GM23338 (cell line): Measurements from ENCODE around the gene SAMD8. TPM values are rescaled to one million over a fixed set of nuclear protein-coding genes. Genes with fewer than 3 reads are reported as not detected.

Experiments used
- ATAC-seq: fragments of 200-7000 bp; cut with Tn5 transposase; 3 replicates; pipeline ENCODE4 v1.9.1; 2020
- DNase-seq: peaks from one replicate; pipeline ENCODE4 v3.0.0-alpha.2; 2015; ENCODE audit warnings: low spot score
- H2AFZ ChIP-seq: fragments of 200-600 bp; sonication (generic); 2 replicates; pipeline ENCODE4 v1.8.0; 2016; ENCODE audit warnings: antibody characterized with exemption, mild to moderate bottlenecking, moderate library complexity
- H3F3A ChIP-seq: fragments of 200-600 bp; sonication (generic); replicated peaks from 2 replicates; pipeline ENCODE4 v1.8.0; 2017; ENCODE audit warnings: antibody characterized with exemption, mixed run types, low read depth
- H3K27ac ChIP-seq: fragments of 200-600 bp; sonication (generic); 2 replicates; pipeline ENCODE4 v1.6.1; 2016; ENCODE audit warnings: low read depth
- H3K27me3 ChIP-seq: fragments of 200-600 bp; sonication (generic); 2 replicates; pipeline ENCODE4 v1.8.0; 2016; ENCODE audit warnings: mild to moderate bottlenecking, mixed run types, moderate library complexity; ENCODE audit not compliant: insufficient read depth
- H3K36me3 ChIP-seq: fragments of 200-600 bp; sonication (generic); 2 replicates; pipeline ENCODE4 v1.8.0; 2016; ENCODE audit warnings: mild to moderate bottlenecking; ENCODE audit not compliant: insufficient read depth
- H3K4me1 ChIP-seq: fragments of 200-600 bp; sonication (generic); 2 replicates; pipeline ENCODE4 v1.8.0; 2016; ENCODE audit warnings: mild to moderate bottlenecking, moderate library complexity; ENCODE audit not compliant: insufficient read depth
- H3K4me2 ChIP-seq: fragments of 200-600 bp; sonication (generic); 2 replicates; pipeline ENCODE4 v1.7.1; 2017; ENCODE audit warnings: mixed run types
- H3K4me3 ChIP-seq: fragments of 200-600 bp; sonication (generic); 2 replicates; pipeline ENCODE4 v1.6.1; 2016; ENCODE audit warnings: mixed run types
- H3K79me2 ChIP-seq: fragments of 200-600 bp; sonication (generic); replicated peaks from 2 replicates; pipeline ENCODE4 v1.8.0; 2017; ENCODE audit warnings: mild to moderate bottlenecking; ENCODE audit not compliant: insufficient read depth
- H3K9me2 ChIP-seq: fragments of 200-600 bp; sonication (generic); 2 replicates; pipeline ENCODE4 v1.8.0; 2017; ENCODE audit not compliant: insufficient read depth
- H4K20me1 ChIP-seq: fragments of 200-600 bp; sonication (generic); replicated peaks from 2 replicates; pipeline ENCODE4 v1.8.0; 2017; ENCODE audit warnings: mild to moderate bottlenecking; ENCODE audit not compliant: insufficient read depth
- H3K27ac Mint-ChIP-seq: 2 replicates; pipeline ENCODE4 v1.8.0; 2020; ENCODE audit warnings: inconsistent platforms, mild to moderate bottlenecking, moderate library complexity, mixed read lengths
- H3K27me3 Mint-ChIP-seq: 3 replicates; pipeline ENCODE4 v1.8.0; 2022; ENCODE audit warnings: low read depth, mild to moderate bottlenecking, moderate library complexity, mixed read lengths, inconsistent platforms; ENCODE audit not compliant: insufficient read depth, poor library complexity
- H3K36me3 Mint-ChIP-seq: 3 replicates; pipeline ENCODE4 v1.8.0; 2021; ENCODE audit warnings: low read depth, mild to moderate bottlenecking, inconsistent platforms, moderate library complexity, mixed read lengths
- H3K4me1 Mint-ChIP-seq: 3 replicates; pipeline ENCODE4 v1.8.0; 2020; ENCODE audit warnings: mild to moderate bottlenecking, inconsistent platforms, mixed read lengths
- H3K4me3 Mint-ChIP-seq: 3 replicates; pipeline ENCODE4 v1.8.0; 2021; ENCODE audit warnings: moderate library complexity, mild to moderate bottlenecking, inconsistent platforms, mixed read lengths
- H3K9me3 Mint-ChIP-seq: 3 replicates; pipeline ENCODE4 v1.8.0; 2020; ENCODE audit warnings: moderate library complexity, mild to moderate bottlenecking, inconsistent platforms, mixed read lengths
- CREB1 ChIP-seq: fragments of 250-450 bp; sonication (Bioruptor Pico); IDR thresholded peaks from 2 replicates; pipeline ENCODE4 v1.5.0; 2020; ENCODE audit warnings: low read depth, mild to moderate bottlenecking, moderate library complexity
- CTCF ChIP-seq, 2 experiments: fragments of 200-600 bp in 1 of 2; sonication (generic) in 1 of 2; conservative IDR thresholded peaks; 2 replicates each; pipeline versions ENCODE4 v1.5.1 to v1.6.1; 2016 to 2017; ENCODE audit warnings: antibody characterized with exemption in 2 of 2, low read depth in 2 of 2, mild to moderate bottlenecking in 2 of 2, moderate library complexity in 1 of 2
- ETS1 ChIP-seq: IDR thresholded peaks from 2 replicates; pipeline ENCODE4 v1.6.1; 2016; ENCODE audit warnings: antibody characterized with exemption
- EZH2 ChIP-seq: fragments of 200-600 bp; sonication (generic); IDR thresholded peaks from one replicate; pipeline ENCODE4 v1.8.0; 2017; ENCODE audit warnings: antibody characterized with exemption, mild to moderate bottlenecking, low read depth; ENCODE audit not compliant: unreplicated experiment
- EZH2phosphoT487 ChIP-seq: fragments of 200-600 bp; sonication (generic); IDR thresholded peaks from one replicate; pipeline ENCODE4 v1.8.1; 2018; ENCODE audit warnings: antibody characterized with exemption; ENCODE audit not compliant: unreplicated experiment
- JUNB ChIP-seq: IDR thresholded peaks from one replicate; pipeline ENCODE4 v1.6.1; 2016; ENCODE audit warnings: antibody characterized with exemption; ENCODE audit not compliant: unreplicated experiment
- NANOG ChIP-seq: IDR thresholded peaks from 2 replicates; pipeline ENCODE4 v1.6.1; 2016; ENCODE audit warnings: antibody characterized with exemption, borderline replicate concordance
- POLR2AphosphoS5 ChIP-seq: IDR thresholded peaks from 2 replicates; pipeline ENCODE4 v1.6.1; 2016; ENCODE audit warnings: antibody characterized with exemption, low read depth
- REST ChIP-seq: IDR thresholded peaks from one replicate; pipeline ENCODE4 v1.6.1; 2018; ENCODE audit warnings: antibody characterized with exemption; ENCODE audit not compliant: unreplicated experiment
- STAT1 ChIP-seq: IDR thresholded peaks from one replicate; pipeline ENCODE4 v1.6.1; 2016; ENCODE audit warnings: antibody characterized with exemption; ENCODE audit not compliant: unreplicated experiment
- ZNF114 ChIP-seq: fragments of 250-450 bp; sonication (Bioruptor Pico); IDR thresholded peaks from 2 replicates; pipeline ENCODE4 v1.5.0; 2020; ENCODE audit warnings: mild to moderate bottlenecking, moderate library complexity
- ZNF331 ChIP-seq: fragments of 250-450 bp; sonication (Bioruptor Pico); IDR thresholded peaks from 2 replicates; pipeline ENCODE4 v1.5.0; 2020; ENCODE audit warnings: low read depth, mild to moderate bottlenecking, moderate library complexity
- ZNF462 ChIP-seq: fragments of 250-450 bp; sonication (Bioruptor Pico); IDR thresholded peaks from 2 replicates; pipeline ENCODE4 v1.5.0; 2020; ENCODE audit warnings: mild to moderate bottlenecking, moderate library complexity
- polyA plus RNA-seq: library from polyadenylated mRNA; unstranded; fragments of >200 nt; fragmentation: Nextera tagmentation; extraction: Ambion mirVana; gene quantifications from 2 replicates; pipeline ENCODE4 v1.2.1, GENCODE V29; 2016
- total RNA-seq: library from RNA; depleted of rRNA; stranded (reverse); fragments of >200 nt; shearing (Covaris generic); gene quantifications from 2 replicates; pipeline ENCODE4 v1.2.3, GENCODE V29; 2014

Gene SAMD8
- total and polyA plus RNA-seq, 2 experiments from 2014 or later: 7.8 to 28.4 TPM

- no peak overlapping the region for H3K4me2 ChIP-seq
- no peaks in the 10 kb centered on the region for H3K36me3 ChIP-seq
- TF ChIP-seq ETS1 (no peak), EZH2phosphoT487 (no peak), NANOG (no peak), EZH2 (no peak), ZNF462 (CRISPR knock-in tag) (no peak), STAT1 (no peak), CTCF (conservative IDR thresholded peaks at IDR 0.05; ENCODE audit: low read depth in 2 of 2) (no peak), ZNF331 (CRISPR knock-in tag) (no peak), JUNB (no peak), POLR2AphosphoS5 (no peak), ZNF114 (CRISPR knock-in tag) (no peak), CREB1 (no peak), REST (no peak)
- H3K9me3 Mint-ChIP-seq: no peaks in the 10 kb centered on the region
- H3K4me1 Mint-ChIP-seq: peaks cover 3% of the 10 kb centered on the region; the same call in 2 of the 3 replicates
- H4K20me1 ChIP-seq: peaks cover 2% of the 10 kb centered on the region
- no peaks in the 10 kb centered on the region; the same call in none of the 2 replicates for H3K4me1 ChIP-seq
- no peaks in the 10 kb centered on the region for H3K9me2 ChIP-seq
- H3K4me3 Mint-ChIP-seq: no peak overlapping the region
- H3K27me3 ChIP-seq: no peaks in the 10 kb centered on the region
- H3K27ac Mint-ChIP-seq: no peak overlapping the region
- ATAC-seq (no peak), DNase-seq (no peak)
- peaks cover 40% of the 10 kb centered on the region for H3K79me2 ChIP-seq
- H2AFZ ChIP-seq: no peak overlapping the region
- no peaks in the 10 kb centered on the region; the same call in 1 of the 2 replicates for H3F3A ChIP-seq
- H3K27me3 Mint-ChIP-seq: no peaks in the 10 kb centered on the region
- H3K27ac ChIP-seq: no peak overlapping the region
- H3K4me3 ChIP-seq: no peak overlapping the region
- no peaks in the 10 kb centered on the region; the same call in 2 of the 3 replicates for H3K36me3 Mint-ChIP-seq
These were observed 14.8 kb downstream of the SAMD8 start for GRCh38 chr10:75126277-75126676.
